Measurements from ENCODE around the gene MATCAP1. TPM values are rescaled to one million over a fixed set of nuclear protein-coding genes. Genes with fewer than 3 reads are reported as not detected.
A peak's percentile ranks its signal among the peaks of the same experiment; 100 is the strongest.

MATCAP1 gene
- 11.7 and 12.8 TPM in 2 replicates for total RNA-seq

- peak; percentile 95 for DNase-seq (ENCODE audit: low read depth, low spot score)
These were observed at the start of gene MATCAP1 for GRCh38 chr16:67183627-67184452. Gene MATCAP1 (minus strand): TSS chr16:67183963. CDS start chr16:67180610, 3,353 bp downstream.

- DNase-seq (ENCODE audit: low read depth, low spot score), result no peak
These were observed 47.3 kb upstream of the MATCAP1 start for GRCh38 chr16:67230809-67231660.

DNA sequence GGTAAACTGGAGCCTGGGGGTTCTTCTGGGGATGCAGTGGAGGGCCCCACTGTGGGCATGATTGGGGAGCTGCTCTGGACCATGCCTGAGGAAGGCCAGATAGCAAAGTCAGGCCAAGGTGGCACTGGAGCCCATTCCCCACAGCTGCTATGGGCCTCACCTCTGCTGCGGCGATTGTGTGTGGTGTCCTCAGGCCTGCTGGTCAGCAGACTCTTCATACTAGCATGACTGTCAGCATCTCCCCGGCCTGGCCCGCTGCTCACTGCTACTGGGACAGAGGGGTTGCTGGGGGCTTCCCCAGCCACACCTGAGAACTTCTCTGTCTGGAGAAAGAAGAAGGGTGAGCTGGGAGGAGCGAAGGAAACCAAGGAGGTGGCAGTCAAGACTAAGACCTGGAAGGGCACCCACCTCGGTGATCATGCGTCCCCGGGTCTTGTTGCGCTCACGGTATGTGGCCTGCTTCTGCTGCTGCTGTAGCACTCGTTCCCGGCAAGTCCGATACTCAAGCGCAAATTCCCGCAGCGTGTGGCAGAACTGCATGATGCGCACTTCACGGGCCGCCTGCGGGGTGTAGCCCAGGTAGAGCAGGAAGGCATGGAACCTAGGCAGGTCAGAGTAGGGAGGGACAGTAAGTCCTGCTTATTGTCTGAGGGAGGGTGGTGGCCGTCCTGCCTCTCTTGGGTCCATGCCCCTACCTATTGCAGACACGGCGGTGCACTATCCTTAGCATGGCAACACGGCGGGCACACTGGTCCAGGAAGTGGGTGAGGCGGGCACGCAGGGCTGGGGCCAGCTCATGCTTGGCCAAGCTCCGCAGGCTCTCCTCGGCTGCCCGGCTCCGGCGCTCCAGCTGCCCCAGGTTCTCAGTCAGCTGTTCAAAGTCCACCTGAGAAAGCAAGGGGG lies 46.4 kb upstream of the MATCAP1 start:
- no peak for DNase-seq (ENCODE audit: low read depth, low spot score)

DNA sequence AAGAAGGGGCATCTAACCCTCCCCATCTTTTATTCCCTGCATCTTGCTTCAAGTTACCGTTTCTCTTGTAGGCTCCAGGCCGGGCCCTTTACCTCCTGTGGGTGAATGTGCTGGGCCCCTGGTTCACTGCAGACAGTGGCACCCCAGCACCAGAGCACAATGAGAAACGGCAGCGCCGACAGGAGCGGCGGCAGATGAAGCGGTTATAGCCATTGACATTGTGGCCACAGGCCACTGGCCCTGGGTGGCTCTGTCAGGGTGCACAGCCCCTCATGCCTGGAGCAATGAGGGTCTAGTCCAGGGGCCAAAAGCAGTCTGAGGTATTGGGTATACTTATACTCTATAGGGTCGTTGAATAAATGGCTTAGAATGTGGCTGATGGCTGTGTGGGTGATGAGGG lies 45.1 kb upstream of the MATCAP1 start:
- DNase-seq (ENCODE audit: low read depth, low spot score), result no peak

DNA sequence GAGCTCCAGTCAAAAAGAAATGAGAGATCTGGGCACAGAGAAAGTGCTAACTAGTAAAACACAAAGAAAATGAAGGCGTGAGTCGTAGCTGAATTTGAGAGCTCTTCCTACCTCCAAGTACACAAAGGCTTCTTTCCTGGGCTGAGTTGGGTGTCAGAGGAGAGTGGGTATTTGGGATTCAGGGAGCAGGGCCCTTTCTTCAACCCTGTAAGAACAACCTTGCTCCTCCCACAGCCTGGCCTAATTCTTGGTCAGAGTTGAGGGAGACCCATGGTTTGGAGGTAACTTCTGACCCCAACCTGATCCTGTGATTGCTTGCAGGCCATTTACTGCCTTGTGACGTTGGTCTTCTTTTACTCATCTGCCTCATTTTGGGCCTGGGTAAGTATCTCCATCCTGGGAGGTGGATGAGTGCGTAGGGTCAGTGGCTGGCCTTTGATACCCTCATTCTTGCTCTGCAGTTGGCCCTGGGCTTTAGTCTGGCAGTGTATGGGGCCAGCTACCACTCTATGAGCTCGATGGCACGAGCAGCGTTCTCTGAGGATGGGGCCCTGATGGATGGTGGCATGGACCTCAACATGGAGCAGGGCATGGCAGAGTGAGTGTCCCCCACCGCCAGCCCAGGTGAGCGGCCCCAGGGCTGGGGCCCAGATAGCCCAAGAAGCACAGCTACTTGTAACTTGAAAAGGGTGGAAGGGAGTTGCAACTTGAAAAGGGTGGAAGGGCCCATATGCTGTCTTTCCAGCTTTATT lies 44.4 kb upstream of the MATCAP1 start:
- DNase-seq (ENCODE audit: low read depth, low spot score), result no peak

- DNase-seq (ENCODE audit: low read depth, low spot score), result no peak
These were observed 43.8 kb upstream of the MATCAP1 start for GRCh38 chr16:67227567-67227921.

GRCh38 chr16:67226804-67227566 lies 43.2 kb upstream of the MATCAP1 start, which contains the start of gene TMEM208:
Gene TMEM208 (plus strand): TSS chr16:67227130. CDS start chr16:67227219, 89 bp downstream.
- peak; percentile 91 for DNase-seq (ENCODE audit: low read depth, low spot score)

DNA sequence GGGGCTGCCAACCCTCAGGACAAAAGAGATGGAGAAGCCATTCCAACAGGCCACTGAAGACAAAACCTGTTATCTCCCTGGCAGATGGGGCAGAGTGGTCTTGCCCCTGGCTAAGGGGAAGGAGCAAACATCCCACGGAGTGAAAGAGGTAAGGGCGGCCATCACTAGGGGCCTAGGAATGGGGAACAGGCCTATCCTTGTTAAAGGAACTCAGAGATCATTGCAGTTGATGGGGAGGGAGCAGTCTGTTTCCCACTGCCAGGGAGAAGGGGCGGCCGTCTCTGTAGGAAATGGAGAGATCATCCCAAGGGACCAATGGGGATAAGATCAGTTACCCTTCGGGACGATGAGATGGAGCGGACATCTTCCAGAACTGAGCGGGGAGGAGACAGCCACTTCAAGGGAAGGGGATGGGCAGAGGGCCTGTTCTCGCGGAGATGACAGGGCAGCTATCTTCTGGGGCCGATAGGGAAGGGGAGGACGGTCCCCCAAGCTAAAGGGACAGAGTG lies 42.6 kb upstream of the MATCAP1 start:
- DNase-seq (ENCODE audit: low read depth, low spot score), result no peak

GRCh38 chr16:67223992-67224391 lies 40.2 kb upstream of the MATCAP1 start:
- DNase-seq (ENCODE audit: low read depth, low spot score), result no peak

DNA sequence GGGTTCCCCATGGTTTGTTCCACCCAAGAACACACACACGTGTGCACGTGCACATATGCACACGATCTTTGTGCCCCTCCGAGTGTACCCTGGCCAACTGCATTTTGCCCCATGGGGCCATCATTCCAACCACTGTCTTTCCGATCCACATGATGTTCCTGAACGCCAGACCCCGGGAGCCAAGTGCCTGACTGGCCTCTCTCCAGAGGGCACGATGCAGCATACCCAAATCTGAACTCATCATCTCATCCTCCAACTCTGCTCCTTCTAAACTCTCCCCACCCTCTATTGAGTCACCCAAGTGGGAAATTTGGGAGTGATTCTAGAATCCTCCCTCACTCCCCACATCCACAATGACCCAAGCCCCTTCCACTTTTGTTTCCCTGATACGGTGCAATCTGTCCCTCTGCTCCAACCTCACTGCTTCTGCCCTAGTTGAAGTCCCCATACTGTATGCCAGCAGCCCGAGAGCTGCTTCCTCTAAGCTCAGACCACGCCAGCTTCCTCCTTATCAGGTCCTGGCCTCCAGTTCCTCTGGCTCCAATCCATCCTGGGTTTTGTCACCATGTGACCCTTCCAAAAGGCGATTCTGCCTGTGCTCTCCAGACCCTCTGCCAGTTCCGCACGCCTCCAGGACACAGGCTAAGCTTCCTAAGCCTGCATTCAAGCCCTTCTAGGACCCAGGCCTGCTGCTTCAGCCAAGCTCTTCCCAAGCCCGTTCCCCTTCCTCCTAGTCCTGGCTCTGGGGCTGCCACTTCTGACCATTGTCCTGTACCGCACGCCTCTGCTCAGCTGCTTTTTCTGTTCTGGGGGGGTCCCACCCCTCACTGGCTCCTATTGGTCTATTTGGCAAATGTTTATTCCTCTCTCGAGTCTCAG lies 33.1 kb upstream of the MATCAP1 start:
- no peak for DNase-seq (ENCODE audit: low read depth, low spot score)

DNA sequence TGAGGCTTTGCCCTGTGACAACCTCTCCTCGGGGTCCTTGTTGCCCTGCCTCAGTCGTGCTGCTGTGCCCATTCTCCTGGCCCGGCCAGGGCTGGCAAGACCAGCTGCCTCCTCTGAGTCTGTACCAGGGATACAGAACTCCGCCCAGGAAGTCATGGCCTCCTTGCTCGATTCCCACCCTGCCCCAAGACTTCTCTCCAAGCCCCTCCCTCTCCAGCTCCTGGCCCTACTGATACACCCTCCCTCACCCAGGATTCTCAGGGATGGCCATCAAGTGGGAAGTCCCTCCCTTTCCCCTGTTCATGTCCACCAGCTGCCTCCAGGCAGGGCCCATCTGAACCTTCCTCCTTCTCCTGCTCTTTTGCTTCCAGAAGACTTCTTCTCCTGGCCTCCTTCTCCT lies 31.9 kb upstream of the MATCAP1 start:
- DNase-seq (ENCODE audit: low read depth, low spot score), result no peak

DNA sequence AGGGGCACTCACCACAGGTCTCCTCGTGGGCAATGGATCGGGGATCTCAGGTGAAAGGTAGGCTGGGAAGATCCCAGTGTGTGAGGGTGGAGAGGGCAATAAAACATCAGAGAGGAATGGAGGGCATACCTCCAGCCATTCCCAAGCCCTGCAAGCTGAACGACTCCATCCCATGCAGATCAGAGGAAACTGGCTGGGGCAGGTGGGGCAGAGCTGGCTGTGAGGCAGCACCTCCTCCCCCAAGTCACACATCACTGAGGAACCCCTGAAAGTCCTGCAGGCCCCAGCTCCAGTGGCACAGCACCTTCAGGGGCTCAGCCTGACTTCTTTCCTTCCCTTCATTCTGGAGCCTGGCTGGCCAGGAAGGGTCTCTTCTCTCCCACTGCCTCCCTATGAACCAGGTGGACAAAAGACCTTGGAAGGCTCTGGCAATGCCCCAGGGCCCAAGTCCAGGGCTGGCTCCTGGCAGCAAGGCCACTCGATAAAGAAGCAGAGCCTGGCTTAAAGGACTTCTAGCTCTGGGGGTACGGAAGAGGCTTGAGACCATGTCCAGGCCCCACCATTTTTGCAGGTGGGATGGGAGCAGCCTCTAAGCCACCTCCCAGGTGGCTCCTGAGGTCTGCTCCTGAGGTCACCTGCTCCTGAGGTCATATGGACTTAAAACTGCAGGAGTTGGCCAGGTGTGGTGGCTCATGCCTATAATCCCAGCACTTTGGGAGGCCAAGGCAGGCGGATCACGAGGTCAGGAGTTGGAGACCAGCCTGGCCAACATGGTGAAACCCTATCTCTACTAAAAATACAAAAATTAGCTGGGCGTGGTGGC lies 29.6 kb upstream of the MATCAP1 start:
- DNase-seq (ENCODE audit: low read depth, low spot score), result no peak

DNA sequence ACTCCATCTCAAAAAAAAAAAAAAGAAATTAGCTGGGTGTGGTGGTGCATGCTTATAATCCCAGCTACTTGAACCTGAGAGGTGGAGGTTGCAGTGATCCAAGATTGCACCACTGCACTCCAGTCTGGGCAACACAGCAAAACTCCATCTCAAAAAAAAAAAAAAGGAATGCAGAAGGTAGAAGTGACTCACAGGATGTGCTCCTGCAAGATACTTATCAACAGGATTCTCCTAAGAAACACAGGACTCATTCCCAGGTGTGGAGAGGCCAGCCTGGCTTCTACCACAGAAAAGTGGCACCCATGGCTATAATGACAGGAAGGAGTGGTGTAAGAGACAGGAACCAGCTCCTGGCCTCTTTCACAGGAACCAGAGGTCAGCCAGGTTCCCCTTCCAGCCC lies 29.0 kb upstream of the MATCAP1 start:
- DNase-seq (ENCODE audit: low read depth, low spot score), result no peak

DNA sequence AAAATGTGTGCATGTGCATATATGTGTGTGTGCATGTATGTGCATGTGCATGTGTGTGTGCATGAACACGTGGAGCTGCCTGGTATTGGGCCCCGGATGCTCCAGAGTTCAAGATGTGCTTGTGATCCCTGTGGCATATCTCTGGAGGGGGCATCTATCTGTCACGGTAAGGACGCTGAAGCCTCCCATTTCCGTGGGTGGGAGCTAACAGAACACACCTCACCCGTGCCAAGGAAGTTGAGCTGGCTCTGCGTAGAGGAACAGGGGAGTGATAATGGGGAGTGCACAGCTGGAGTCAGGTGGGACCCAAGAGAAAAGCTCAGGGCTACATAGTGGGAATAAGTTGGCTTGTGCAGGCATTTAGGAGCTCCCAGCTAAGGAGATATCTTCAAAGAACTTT lies 27.9 kb upstream of the MATCAP1 start:
- DNase-seq (ENCODE audit: low read depth, low spot score), result no peak

DNA sequence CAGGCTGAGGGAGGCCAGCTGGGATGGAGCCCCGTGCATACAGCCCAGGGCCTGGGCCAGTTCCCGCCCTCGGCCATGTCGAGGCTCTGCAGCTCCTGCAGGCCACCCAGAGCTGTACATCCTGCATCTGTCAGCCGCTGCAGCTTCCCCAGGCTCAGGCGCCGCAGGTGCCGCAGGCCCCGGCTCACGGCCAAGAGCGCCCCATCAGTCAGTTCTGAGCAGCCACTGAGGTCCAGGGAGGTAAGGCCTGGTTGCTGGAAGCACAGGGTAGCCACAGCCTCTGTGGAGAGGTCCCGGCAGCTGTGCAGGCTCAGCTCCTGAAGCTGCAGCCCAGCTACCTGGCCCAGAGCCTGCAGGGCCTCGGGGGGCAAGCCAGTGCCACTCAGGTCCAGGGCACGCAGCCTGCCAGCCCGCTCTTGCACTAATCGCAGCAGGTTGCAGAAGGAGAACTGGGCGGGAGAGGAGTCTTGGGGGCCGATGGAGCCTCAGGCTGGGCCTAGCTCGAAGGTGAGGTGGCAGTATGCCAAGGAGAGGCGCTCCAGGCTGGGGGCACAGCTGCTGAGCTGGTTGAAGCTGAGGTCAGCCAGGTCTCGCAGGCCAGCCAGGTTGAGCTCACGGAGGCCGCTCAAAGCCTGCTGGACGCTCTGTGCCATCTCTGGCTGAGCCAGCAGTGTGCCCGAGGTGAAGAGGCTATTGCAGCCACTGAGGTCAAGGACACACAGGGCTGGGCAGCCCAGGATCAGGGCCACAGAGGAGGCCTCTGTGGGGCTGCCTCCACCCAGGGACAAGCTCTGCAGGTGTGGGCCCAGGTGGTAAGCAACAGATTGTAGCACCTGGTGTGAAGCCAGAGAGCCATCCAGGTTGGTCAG lies 26.5 kb upstream of the MATCAP1 start:
- no peak for DNase-seq (ENCODE audit: low read depth, low spot score)

DNA sequence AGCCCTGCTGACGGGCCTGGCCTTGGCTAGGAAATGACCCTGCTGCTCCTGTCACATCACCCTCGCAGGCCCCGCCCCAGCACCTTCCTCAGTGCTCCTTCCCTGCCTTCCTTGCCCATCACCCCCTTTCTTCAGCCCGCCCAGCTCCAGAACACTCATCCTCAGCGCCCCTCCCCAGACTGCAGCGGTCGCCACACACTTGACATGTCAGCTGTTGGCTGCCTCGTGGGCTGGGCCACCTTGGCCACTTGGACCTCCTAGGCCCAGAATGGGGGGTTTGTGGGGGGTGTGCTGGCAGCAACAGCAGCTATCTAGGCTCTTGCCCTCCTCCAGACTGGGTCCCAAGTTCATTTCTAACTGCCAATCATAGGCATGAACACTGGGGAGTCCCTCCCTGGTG lies 25.8 kb upstream of the MATCAP1 start:
- no peak for DNase-seq (ENCODE audit: low read depth, low spot score)

Measured in pulmonary artery endothelial cell (primary cell).